Stimulated activated CD4-positive, alpha-beta T cell treated with anti-CD3 and anti-CD28 coated beads, Interleukin-4, amount 100 ng/mL, for 4 hours (primary cell): ENCODE results near the gene PRMT2.
"Not testable (repeated sequence)": the region's sequence is repeated elsewhere in the genome, so short reads cannot be mapped to it uniquely, and the experiment has no call there.

ENCODE experiments used
- DNase-seq, 2 experiments: peaks; one replicate each; pipeline ENCODE4 v3.0.0-alpha.2; 2020

Gene PRMT2

GRCh38 chr21:46645840-46646239, 10.4 kb downstream of the PRMT2 start:
- no peak for DNase-seq

- DNase-seq: no peak
Measured at GRCh38 chr21:46646541-46647154, 11.2 kb downstream of the PRMT2 start.

- DNase-seq: no peak
Measured at GRCh38 chr21:46648539-46648938, 13.1 kb downstream of the PRMT2 start.

GRCh38 chr21:46649356-46649755, 13.9 kb downstream of the PRMT2 start:
- DNase-seq: no peak

GRCh38 chr21:46650476-46651098, 15.1 kb downstream of the PRMT2 start:
- no peak for DNase-seq

GRCh38 chr21:46651121-46651520, 15.6 kb downstream of the PRMT2 start:
- DNase-seq: no peak

- DNase-seq: no peak
Measured at GRCh38 chr21:46655230-46655629, 19.8 kb downstream of the PRMT2 start.

GRCh38 chr21:46656820-46657219, 21.3 kb downstream of the PRMT2 start:
- no peak for DNase-seq

- no peak for DNase-seq
Measured at GRCh38 chr21:46660505-46660904, 25.0 kb downstream of the PRMT2 start.

- no peak for DNase-seq
Measured at GRCh38 chr21:46661211-46661625, 25.7 kb downstream of the PRMT2 start.

GRCh38 chr21:46661642-46662366, 26.3 kb downstream of the PRMT2 start:
- DNase-seq: no peak

- DNase-seq: no peak
Measured at GRCh38 chr21:46662367-46662654, 26.8 kb downstream of the PRMT2 start.

GRCh38 chr21:46662765-46663500, 27.5 kb downstream of the PRMT2 start:
- DNase-seq: no peak

GRCh38 chr21:46663754-46664153, 28.3 kb downstream of the PRMT2 start:
- DNase-seq: no peak

GRCh38 chr21:46664316-46664995, 29.0 kb downstream of the PRMT2 start:
- DNase-seq: no peak

- no peak for DNase-seq
Measured at GRCh38 chr21:46665566-46665965, 30.1 kb downstream of the PRMT2 start.

GRCh38 chr21:46666941-46667740, 31.7 kb downstream of the PRMT2 start:
- no peak for DNase-seq

- peak in 1 of 2 experiments; percentile 12 for DNase-seq
Measured at GRCh38 chr21:46667741-46668380, 32.4 kb downstream of the PRMT2 start.

- DNase-seq: no peak
Measured at GRCh38 chr21:46668381-46668780, 32.9 kb downstream of the PRMT2 start.

- DNase-seq: not testable (repeated sequence)
Measured at GRCh38 chr21:46668904-46669303, 33.4 kb downstream of the PRMT2 start.

GRCh38 chr21:46674430-46675007, 39.0 kb downstream of the PRMT2 start:
- no peak for DNase-seq
